ENCODE data around the gene HTN1. TPM values are rescaled to one million over a fixed set of nuclear protein-coding genes. Genes with fewer than 3 reads are reported as not detected.

Gene HTN1
- total RNA-seq, 1 donor from 2014 or later: not detected

DNA sequence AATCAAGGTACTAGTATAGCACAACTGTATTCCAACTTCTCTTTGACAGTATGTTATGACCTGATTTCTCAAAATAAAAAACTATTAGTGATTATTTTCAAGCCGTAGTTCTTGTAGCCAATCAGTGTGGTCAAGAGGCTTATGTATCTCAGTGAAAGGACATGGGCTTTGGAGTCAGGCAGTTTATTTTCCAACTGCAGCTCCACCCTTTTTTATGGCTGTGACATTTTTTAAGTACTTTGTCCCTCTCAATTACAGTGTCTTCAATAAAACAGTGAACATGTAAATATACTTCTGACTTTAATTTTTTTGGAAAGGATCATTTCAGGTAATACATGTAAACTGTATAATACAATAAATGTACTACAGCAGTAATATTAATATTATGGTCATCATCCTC lies 30.0 kb downstream of the HTN1 start:
- Mint-ChIP-seq H3K9me3 (no peaks in the 10 kb centered on the region), H3K4me1 (no peaks in the 10 kb centered on the region), H3K27me3 (no peaks in the 10 kb centered on the region)

DNA sequence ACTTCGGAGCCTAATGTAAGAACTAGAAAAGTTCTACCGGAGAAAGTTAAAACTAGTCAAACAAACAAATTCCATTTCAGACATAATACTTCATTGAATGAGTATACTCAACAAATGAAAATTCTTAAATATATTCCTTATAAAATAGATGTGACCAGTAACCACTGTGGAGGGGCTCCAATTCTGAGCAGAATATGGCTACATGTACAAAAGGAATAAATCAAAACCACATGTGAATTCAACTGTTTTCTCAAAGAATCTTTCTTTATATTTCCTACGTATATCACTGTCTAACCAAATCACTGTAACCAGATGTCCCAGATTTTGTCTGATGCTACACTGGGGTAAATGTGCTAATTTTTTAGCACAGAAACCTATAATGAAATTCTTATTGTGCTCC lies 49.0 kb downstream of the HTN1 start:
- Mint-ChIP-seq H3K27me3 (no peaks in the 10 kb centered on the region), H3K9me3 (no peaks in the 10 kb centered on the region), H3K4me3 (no peak overlapping the region), H3K36me3 (ENCODE audit: low read depth) (no peaks in the 10 kb centered on the region), H3K27ac (no peak overlapping the region), H3K4me1 (no peaks in the 10 kb centered on the region)
- intact Hi-C loops (cut with micrococcal nuclease): no loop called here
- no peak for DNase-seq

More for the DNA sequence above, 30.0 kb downstream of the HTN1 start:
- Mint-ChIP-seq H3K27ac (no peak overlapping the region), H3K4me3 (no peak overlapping the region), H3K36me3 (ENCODE audit: low read depth) (no peaks in the 10 kb centered on the region)
- intact Hi-C loops (cut with micrococcal nuclease): no loop called here
- no peak for DNase-seq

Other genes with a start within 250 kb of the HTN1 start
- not detected in 2 replicates for gene SULT1E1, start 190.3 kb upstream of the HTN1 start, total RNA-seq
- not detected in 2 replicates for gene CSN1S1, start 119.4 kb upstream of the HTN1 start, total RNA-seq
- gene CSN2, start 84.7 kb upstream of the HTN1 start, total RNA-seq: not detected in 2 replicates
- gene STATH, start 54.5 kb upstream of the HTN1 start, total RNA-seq: not detected in 2 replicates
- not detected in 2 replicates for gene HTN3, start 22.0 kb upstream of the HTN1 start, total RNA-seq
- gene PRR27, start 103.8 kb downstream of the HTN1 start, total RNA-seq: not detected in 2 replicates
- gene ODAM, start 145.3 kb downstream of the HTN1 start, total RNA-seq: not detected in 2 replicates
- gene FDCSP, start 175.7 kb downstream of the HTN1 start, total RNA-seq: not detected in 2 replicates
- not detected in 2 replicates for gene CSN3, start 192.2 kb downstream of the HTN1 start, total RNA-seq